Measurements from ENCODE around the gene NMS.

DNA sequence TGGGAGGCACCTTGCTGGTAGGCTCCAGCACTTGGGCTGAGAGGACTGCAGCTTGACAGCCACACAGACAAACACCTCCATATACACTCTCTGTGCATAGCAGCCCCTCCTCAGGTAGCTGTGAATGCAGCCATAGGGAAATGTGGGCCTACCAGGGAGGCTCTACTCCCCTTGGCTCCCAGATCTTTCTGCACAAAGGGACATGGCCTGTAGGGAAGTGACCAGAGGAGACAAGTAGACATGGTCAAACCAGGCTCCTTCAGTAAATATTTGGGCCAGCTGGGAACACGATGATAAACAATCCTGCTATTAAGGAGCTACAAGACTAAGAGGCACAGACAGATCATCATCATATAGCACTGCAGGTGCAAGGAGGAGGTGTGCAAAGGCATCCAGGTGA is 56.6 kb downstream of the NMS start:
- TF ChIP-seq CTCF (IDR thresholded peaks at IDR 0.05) (no peak), POLR2A (IDR thresholded peaks at IDR 0.05) (no peak), POLR2AphosphoS5 (IDR thresholded peaks at IDR 0.05) (no peak)
